Body of pancreas (tissue), 4 donors: ENCODE measurements around the gene FCN3. TPM values are rescaled to one million over a fixed set of nuclear protein-coding genes. Genes with fewer than 3 reads are reported as not detected.

ENCODE experiments used
- ATAC-seq: fragments of 150-250 bp; one replicate; pipeline ENCODE4 v1.9.1; 2016
- DNase-seq, 4 donors: peaks; one replicate each; pipeline ENCODE4 v3.0.0-alpha.2; 2019
- H3K27ac ChIP-seq, 4 donors: fragments of 200-600 bp; sonication (generic); 1 replicate in 3 of 4; 2 replicates in 1 of 4; pipeline versions ENCODE4 v1.5.1 to v1.6.1; 2016 to 2019; ENCODE audit warnings: mild to moderate bottlenecking in 1 of 4, mixed read lengths in 1 of 4, moderate library complexity in 1 of 4
- H3K27me3 ChIP-seq, 2 donors: fragments of 200-600 bp; sonication (generic); one replicate each; pipeline ENCODE4 v1.6.0; 2016; ENCODE audit warnings: mild to moderate bottlenecking in 1 of 2
- H3K36me3 ChIP-seq, 2 donors: fragments of 200-600 bp; sonication (generic); replicated peaks in 1 of 2; 2 replicates each; pipeline ENCODE4 v1.5.1; 2016; ENCODE audit warnings: low read depth in 2 of 2; ENCODE audit not compliant: insufficient read depth in 1 of 2
- H3K4me1 ChIP-seq: fragments of 200-600 bp; sonication (generic); one replicate; pipeline ENCODE4 v1.6.0; 2016
- H3K4me3 ChIP-seq, 2 donors: fragments of 200-600 bp; sonication (generic); 1 replicate in 1 of 2; 2 replicates in 1 of 2; pipeline ENCODE4 v1.5.1; 2016 to 2019
- H3K9me3 ChIP-seq, 3 donors: fragments of 200-600 bp; sonication (generic); 1 replicate in 2 of 3; 2 replicates in 1 of 3; pipeline ENCODE4 v1.5.1; 2016
- POLR2A ChIP-seq, 3 donors: fragments of 450-650 bp; IDR thresholded peaks; one replicate each; pipeline ENCODE4 v1.6.1; 2016; ENCODE audit warnings: antibody characterized with exemption in 3 of 3, mild to moderate bottlenecking in 2 of 3
- WGBS, 2 donors: methylation state at CpG; one replicate each; pipeline ENCODE4 v1.1.5; 2017; 5-methylcytosine and 5-hydroxymethylcytosine counted together
- intact Hi-C: fragments of 100-400 bp; cut with DNase I; formaldehyde crosslinking; loops from one replicate; pipeline ENCODE4 v1.15.1; 2023
- total RNA-seq, 2 donors: library from RNA; depleted of rRNA; stranded (reverse); fragments of >200 nt; gene quantifications; one replicate each; pipeline ENCODE4 v1.1.0, GENCODE V29; 2016
- TF ChIP-seq, protein P1 (sequence below), 7 experiments: fragments of 450-650 bp in 4 of 7; fragments of 200-600 bp in 3 of 7; sonication (generic) in 3 of 7; IDR thresholded peaks; one replicate each; pipeline ENCODE4 v1.5.1; 2016 to 2019; ENCODE audit warnings: antibody characterized with exemption in 7 of 7

FCN3 gene
- total RNA-seq, 2 donors from 2014 or later = 1.3 to 1.6 TPM

DNA sequence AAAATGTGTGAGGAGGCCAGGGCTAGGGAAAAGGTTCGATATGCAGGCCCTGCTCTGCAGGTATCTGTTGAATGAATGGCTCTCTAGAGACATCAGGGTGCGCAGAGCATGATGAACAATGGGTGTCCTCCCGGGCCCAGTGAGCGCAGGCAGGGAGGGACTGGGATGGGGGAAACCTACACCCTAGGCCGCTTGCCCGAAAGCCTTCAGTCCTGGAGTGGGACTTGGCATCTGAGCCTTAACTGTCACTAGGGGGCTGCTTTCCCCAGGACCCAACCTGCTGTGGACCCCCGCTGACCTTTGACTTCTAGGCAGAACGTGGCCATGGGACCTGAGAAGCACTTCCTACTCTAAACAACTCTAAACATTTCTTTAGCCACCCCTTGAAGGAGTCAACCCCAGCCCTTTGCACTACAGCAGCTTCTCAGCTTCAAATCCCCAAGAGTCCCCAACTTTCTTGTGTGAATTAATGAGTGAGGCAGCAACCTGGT, 7.4 kb downstream of the FCN3 start:
- WGBS, 2 donors = 14 to 38% methylated on average over 1 to 8 of the region's 8 CpGs

DNA sequence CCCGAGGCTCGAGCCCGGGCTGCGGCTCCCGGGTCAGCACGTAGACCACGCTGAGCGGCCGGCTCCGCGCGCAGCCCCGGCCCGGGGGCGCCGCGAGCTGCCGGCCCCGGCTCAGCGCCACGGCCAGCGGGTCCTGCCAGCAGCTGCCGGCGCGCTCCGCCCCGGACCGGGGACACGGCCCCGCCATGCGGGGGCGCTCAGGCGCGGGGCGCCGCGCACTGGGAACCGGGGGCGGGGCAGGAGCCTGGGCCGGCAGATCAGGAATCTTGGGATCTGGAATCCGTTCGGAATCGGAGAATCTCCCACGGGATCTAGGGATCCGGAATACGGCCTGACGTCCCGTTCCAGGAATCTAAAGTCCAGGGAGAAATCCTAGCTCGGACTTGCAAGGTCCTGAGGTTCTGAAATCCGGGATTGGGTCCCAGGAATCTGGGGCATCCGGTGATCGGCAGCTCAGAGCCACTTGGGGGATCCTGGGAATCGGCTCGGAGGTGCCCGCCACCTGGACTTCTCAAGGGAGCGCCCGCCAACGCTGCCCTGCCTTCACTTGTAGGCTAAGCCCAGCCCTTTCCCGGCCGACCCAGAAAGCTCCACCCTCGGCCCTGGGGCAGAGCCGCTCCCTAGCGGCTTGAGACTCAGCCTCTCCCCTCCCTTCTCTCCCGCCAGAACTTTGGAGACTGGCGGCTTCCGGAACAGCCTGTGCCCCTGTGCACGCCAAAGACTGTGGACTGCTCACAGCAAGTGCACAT, 8.0 kb downstream of the FCN3 start, which contains the start of gene MAP3K6:
Gene MAP3K6, minus strand, starts transcription at position 551 of the 749 bp plus-strand sequence. Its CDS starts 364 bp downstream, at position 187.
- Histone ChIP-seq H3K4me1 (peaks cover 24% of the 10 kb centered on the region), H3K9me3 (no peaks in the 10 kb centered on the region), H3K27ac (peak within 1 kb of the TSS; percentile 57 to 90 (median 78)), H3K27me3 (no peaks in the 10 kb centered on the region), H3K4me3 (peak within 1 kb of the TSS; percentile 16 to 18), H3K36me3 (no peaks in the 10 kb centered on the region)
- ATAC-seq (peak; percentile 81), DNase-seq (peak; percentile 83 to 91 (median 88))
- intact Hi-C loops = no loop called here
- WGBS, 2 donors = 0% methylated on average over 3 to 67 of the region's 67 CpGs
- TF ChIP-seq, protein P1, sequence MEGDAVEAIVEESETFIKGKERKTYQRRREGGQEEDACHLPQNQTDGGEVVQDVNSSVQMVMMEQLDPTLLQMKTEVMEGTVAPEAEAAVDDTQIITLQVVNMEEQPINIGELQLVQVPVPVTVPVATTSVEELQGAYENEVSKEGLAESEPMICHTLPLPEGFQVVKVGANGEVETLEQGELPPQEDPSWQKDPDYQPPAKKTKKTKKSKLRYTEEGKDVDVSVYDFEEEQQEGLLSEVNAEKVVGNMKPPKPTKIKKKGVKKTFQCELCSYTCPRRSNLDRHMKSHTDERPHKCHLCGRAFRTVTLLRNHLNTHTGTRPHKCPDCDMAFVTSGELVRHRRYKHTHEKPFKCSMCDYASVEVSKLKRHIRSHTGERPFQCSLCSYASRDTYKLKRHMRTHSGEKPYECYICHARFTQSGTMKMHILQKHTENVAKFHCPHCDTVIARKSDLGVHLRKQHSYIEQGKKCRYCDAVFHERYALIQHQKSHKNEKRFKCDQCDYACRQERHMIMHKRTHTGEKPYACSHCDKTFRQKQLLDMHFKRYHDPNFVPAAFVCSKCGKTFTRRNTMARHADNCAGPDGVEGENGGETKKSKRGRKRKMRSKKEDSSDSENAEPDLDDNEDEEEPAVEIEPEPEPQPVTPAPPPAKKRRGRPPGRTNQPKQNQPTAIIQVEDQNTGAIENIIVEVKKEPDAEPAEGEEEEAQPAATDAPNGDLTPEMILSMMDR (IDR thresholded peaks at IDR 0.05) = peak in 5 of 7 experiments; percentile 9 to 63 (median 33)
- peak; percentile 67 to 80 (median 77) for TF ChIP-seq POLR2A (IDR thresholded peaks at IDR 0.05)

More for the DNA sequence above, 7.4 kb downstream of the FCN3 start:
- H3K27me3 ChIP-seq = no peaks in the 10 kb centered on the region
- H3K9me3 ChIP-seq = no peaks in the 10 kb centered on the region
- no peak for TF ChIP-seq POLR2A (IDR thresholded peaks at IDR 0.05)
- TF ChIP-seq, protein P1 (IDR thresholded peaks at IDR 0.05) = no peak
- ATAC-seq = no peak
- peaks cover 24% of the 10 kb centered on the region for H3K4me1 ChIP-seq
- H3K36me3 ChIP-seq = no peaks in the 10 kb centered on the region
- no peak for DNase-seq
- intact Hi-C loops = no loop called here
- H3K27ac ChIP-seq = peak overlapping the region; percentile 57 to 90 (median 78)
- H3K4me3 ChIP-seq = no peak overlapping the region

DNA sequence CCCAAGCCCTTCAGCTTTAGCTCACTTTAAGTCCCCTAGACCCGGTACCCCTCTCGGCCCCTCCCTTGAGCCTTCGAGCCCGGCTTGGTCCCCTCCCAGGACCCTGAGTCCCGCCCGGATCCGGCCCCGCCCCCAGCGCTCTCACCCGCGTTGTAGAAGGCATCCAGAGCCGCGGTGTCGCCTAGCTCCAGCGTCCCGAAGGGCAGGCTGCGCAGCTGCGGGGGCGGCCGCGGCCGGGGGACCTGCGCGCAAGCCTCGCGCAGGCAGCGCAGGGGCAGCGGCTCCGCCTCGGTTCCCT, 8.6 kb downstream of the FCN3 start:
- ATAC-seq (peak; percentile 46), DNase-seq (peak; percentile 70 to 79 (median 78))
- H3K36me3 ChIP-seq = no peaks in the 10 kb centered on the region
- TF ChIP-seq, protein P1 (IDR thresholded peaks at IDR 0.05) = no peak
- no peak for TF ChIP-seq POLR2A (IDR thresholded peaks at IDR 0.05)
- peak overlapping the region; percentile 16 to 18 for H3K4me3 ChIP-seq
- 0 to 2% methylated on average over 5 to 30 of the region's 30 CpGs for WGBS, 2 donors
- H3K27ac ChIP-seq = peak overlapping the region; percentile 57 to 90 (median 78)
- H3K4me1 ChIP-seq = peaks cover 24% of the 10 kb centered on the region
- H3K27me3 ChIP-seq = no peaks in the 10 kb centered on the region
- H3K9me3 ChIP-seq = no peaks in the 10 kb centered on the region
- intact Hi-C loops = no loop called here

DNA sequence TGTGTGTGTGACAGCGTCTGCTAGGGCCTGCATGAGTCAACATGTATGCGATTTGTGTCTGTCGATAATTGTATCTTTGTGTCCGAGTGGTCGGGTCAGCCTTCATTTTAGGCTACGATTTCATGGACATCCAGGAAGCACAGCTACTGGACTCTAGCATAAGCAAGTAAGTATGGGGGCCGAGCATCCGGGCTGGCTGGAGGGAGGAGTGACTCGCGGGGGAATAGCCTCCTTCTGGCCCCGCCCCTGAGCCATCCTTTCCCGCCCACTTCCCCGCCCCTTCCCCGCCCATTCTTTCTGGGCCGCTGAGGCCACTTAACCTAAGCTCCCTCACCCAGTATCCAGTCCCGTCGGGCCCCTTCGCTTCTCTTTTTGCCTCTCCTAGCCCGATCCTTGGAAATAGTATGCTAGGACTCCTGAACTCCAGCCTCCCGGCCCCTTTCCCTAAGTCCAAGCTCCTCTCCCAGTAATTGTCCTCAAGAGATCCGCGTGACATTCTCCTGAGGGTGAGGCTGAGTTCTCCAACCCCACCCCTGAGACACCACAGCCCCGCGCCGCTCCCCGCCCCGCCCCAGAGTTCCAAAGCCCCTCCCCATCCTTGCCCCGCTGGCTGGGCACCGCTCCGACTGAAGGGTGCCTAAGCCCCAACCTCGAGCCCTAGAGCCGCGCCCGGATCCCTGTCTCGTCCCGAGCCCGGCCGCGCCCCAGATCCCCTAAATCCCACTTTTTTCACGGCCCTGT, 9.1 kb downstream of the FCN3 start:
- H3K36me3 ChIP-seq = no peaks in the 10 kb centered on the region
- 3 to 6% methylated on average over 35 to 36 of the region's 40 CpGs for WGBS, 2 donors
- no peaks in the 10 kb centered on the region for H3K9me3 ChIP-seq
- H3K4me1 ChIP-seq = peaks cover 27% of the 10 kb centered on the region
- H3K4me3 ChIP-seq = peak overlapping the region; percentile 16 to 18
- TF ChIP-seq POLR2A (IDR thresholded peaks at IDR 0.05) = peak in 2 of 3 donors; percentile 68 to 69
- TF ChIP-seq, protein P1 (IDR thresholded peaks at IDR 0.05) = no peak
- DNase-seq = peak; percentile 86 to 89 (median 88)
- no peaks in the 10 kb centered on the region for H3K27me3 ChIP-seq
- peak overlapping the region; percentile 57 to 90 (median 78) for H3K27ac ChIP-seq
- intact Hi-C loops = no loop called here
- ATAC-seq = peak; percentile 74
